GM12891 (cell line): ENCODE measurements around the gene SOBP.

Source experiments
- DNase-seq: peaks from one replicate; pipeline ENCODE4 v3.0.0; 2011; ENCODE audit warnings: low spot score; ENCODE audit not compliant: insufficient read length
- FAIRE-seq: peaks from 2 replicates; lab custom pipeline; 2011; peaks lifted over from hg19 to GRCh38; lab: Jason Lieb, UNC
- PAX5 ChIP-seq: IDR thresholded peaks from 2 replicates; pipeline ENCODE4 v1.6.1; 2011; ENCODE audit warnings: low read length, moderate library complexity, mild to moderate bottlenecking; ENCODE audit not compliant: insufficient read depth, severe bottlenecking
- POLR2A ChIP-seq: IDR thresholded peaks from 2 replicates; pipeline ENCODE4 v1.6.1; 2011; ENCODE audit warnings: low read depth, low read length, control low read depth
- POLR2AphosphoS5 ChIP-seq: IDR thresholded peaks from 2 replicates; pipeline ENCODE4 v1.6.1; 2011; ENCODE audit warnings: low read depth, low read length, control low read depth
- POU2F2 ChIP-seq: IDR thresholded peaks from 2 replicates; pipeline ENCODE4 v1.6.1; 2011; ENCODE audit warnings: low read depth, mild to moderate bottlenecking, control low read depth, low read length, moderate library complexity
- SPI1 ChIP-seq: IDR thresholded peaks from 2 replicates; pipeline ENCODE4 v1.6.1; 2011; ENCODE audit warnings: low read depth, low read length, control low read depth
- TAF1 ChIP-seq: IDR thresholded peaks from 2 replicates; pipeline ENCODE4 v1.6.1; 2011; ENCODE audit warnings: low read depth, low read length, control low read depth

The SOBP gene

DNA sequence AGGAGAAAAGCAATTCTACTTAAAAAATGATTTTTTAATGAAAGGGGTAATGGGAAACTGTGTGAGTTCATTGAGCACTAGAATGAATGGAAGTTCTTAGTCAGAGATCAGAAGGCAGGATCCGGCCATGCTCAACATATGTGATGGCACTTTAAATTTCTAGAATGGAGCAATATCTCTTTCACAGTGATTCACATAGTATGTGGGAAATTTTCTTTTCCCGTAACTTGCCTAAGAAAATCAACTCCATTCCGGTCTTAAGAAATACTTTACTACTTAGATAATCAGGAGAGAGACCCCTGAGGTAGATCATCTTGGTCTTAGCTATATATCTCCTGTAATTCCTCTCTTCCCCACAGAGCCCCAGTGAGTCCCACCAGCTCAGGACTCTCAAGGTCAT lies 202.4 kb downstream of the SOBP start:
- DNase-seq, result no peak
- FAIRE-seq, result no peak
- no peak for TF ChIP-seq POLR2AphosphoS5
- no peak for TF ChIP-seq TAF1
- no peak for TF ChIP-seq POLR2A
- no peak for TF ChIP-seq PAX5
- no peak for TF ChIP-seq POU2F2
- no peak for TF ChIP-seq SPI1

- no peak for FAIRE-seq
- no peak for DNase-seq
- TF ChIP-seq SPI1 (no peak), POU2F2 (no peak), PAX5 (no peak), POLR2AphosphoS5 (no peak), POLR2A (no peak), TAF1 (no peak)
These were observed 205.3 kb downstream of the SOBP start for GRCh38 chr6:107695061-107695720.

- no peak for TF ChIP-seq POLR2A
- TF ChIP-seq TAF1, result no peak
- no peak for TF ChIP-seq PAX5
- TF ChIP-seq POU2F2, result no peak
- no peak for TF ChIP-seq SPI1
- TF ChIP-seq POLR2AphosphoS5, result no peak
These were observed 207.8 kb downstream of the SOBP start for GRCh38 chr6:107697682-107698081.

GRCh38 chr6:107698146-107698545 lies 208.2 kb downstream of the SOBP start:
- DNase-seq, result no peak
- peak; percentile 31 for FAIRE-seq
- TF ChIP-seq POU2F2 (no peak), PAX5 (no peak), POLR2A (no peak), SPI1 (no peak), TAF1 (no peak), POLR2AphosphoS5 (no peak)

More at GRCh38 chr6:107697682-107698081, 207.8 kb downstream of the SOBP start:
- FAIRE-seq (no peak), DNase-seq (no peak)

DNA sequence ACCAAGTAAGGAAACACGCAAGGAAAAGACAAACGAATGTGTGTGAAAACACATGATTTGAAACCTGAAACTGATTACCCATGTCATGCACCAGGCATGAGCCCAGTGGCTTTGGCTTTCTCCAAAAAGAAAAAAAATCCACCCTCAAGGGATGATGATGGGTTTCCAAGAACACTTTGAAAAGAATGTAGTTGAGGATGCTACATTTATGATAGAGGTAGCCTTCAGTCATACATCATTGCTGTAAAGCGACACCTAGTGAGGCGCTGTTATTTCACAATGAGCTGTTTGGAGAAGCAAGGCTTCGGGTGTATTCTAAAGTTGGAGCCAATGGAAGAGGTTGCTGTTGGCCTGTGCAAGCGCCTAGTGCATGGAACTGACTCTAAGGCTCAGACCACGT lies 209.3 kb downstream of the SOBP start:
- no peak for TF ChIP-seq SPI1
- TF ChIP-seq POLR2AphosphoS5, result no peak
- TF ChIP-seq TAF1, result no peak
- TF ChIP-seq POLR2A, result no peak
- no peak for TF ChIP-seq POU2F2
- TF ChIP-seq PAX5, result no peak
- FAIRE-seq (no peak), DNase-seq (no peak)

GRCh38 chr6:107699697-107700325 lies 209.9 kb downstream of the SOBP start:
- FAIRE-seq (no peak), DNase-seq (no peak)
- TF ChIP-seq SPI1, result no peak

DNA sequence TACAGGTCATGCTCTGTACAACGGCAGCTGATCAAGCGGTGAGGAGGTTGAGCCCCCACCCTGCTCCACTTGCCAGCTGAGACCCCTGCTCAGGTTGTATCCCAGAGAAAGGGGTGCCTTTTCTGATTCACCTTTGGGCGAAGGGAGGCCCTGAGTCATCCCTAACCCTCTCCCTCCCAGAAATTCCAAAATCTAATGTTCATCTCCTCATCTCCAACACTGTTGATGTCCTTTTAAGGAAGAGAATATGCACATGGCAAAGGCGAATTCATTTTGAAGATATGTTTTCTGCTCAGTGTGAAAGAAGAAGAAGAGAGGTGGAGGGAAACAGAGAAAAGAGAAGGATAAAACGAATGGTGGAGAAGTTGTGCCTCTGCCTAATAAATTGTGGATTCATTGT lies 213.7 kb downstream of the SOBP start:
- no peak for FAIRE-seq
- TF ChIP-seq SPI1 (no peak), POU2F2 (no peak), TAF1 (no peak), PAX5 (no peak), POLR2A (no peak), POLR2AphosphoS5 (no peak)
- no peak for DNase-seq

GRCh38 chr6:107704347-107705013 lies 214.6 kb downstream of the SOBP start:
- DNase-seq (no peak), FAIRE-seq (peak; percentile 76)
- TF ChIP-seq TAF1 (no peak), POLR2AphosphoS5 (no peak), PAX5 (no peak), POLR2A (no peak), POU2F2 (no peak), SPI1 (no peak)

DNA sequence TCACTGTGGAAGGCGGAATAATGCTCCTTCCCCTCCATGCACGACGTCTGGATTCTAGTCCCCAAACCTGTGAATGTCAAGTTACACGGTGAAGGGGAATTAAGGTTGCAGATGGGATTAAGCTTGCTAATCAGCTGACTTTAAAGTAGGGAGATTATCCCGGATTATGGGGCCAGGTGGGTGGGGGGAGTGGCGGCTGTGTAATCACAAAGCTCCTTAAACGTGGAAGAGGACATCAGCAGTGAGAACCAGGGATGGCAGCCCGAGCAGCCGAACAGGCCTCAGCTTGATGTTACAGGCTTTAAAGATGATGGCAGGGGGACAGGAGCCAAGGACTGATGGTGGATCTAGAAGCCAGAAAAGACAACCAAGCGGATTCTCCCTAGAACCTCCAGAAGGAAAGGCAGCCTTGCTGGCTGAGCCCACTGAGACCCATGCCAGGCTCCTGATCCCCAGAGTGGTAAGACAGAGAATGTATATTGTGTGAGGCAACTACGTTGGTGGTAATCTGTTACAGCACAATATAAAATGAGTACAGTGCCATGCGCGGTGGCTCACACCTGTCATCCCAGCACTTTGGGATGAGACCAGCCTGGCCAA lies 216.7 kb downstream of the SOBP start:
- no peak for DNase-seq
- FAIRE-seq, result no peak
- no peak for TF ChIP-seq POLR2A
- TF ChIP-seq POLR2AphosphoS5, result no peak
- TF ChIP-seq SPI1, result no peak
- TF ChIP-seq POU2F2, result no peak
- TF ChIP-seq PAX5, result no peak
- TF ChIP-seq TAF1, result no peak

DNA sequence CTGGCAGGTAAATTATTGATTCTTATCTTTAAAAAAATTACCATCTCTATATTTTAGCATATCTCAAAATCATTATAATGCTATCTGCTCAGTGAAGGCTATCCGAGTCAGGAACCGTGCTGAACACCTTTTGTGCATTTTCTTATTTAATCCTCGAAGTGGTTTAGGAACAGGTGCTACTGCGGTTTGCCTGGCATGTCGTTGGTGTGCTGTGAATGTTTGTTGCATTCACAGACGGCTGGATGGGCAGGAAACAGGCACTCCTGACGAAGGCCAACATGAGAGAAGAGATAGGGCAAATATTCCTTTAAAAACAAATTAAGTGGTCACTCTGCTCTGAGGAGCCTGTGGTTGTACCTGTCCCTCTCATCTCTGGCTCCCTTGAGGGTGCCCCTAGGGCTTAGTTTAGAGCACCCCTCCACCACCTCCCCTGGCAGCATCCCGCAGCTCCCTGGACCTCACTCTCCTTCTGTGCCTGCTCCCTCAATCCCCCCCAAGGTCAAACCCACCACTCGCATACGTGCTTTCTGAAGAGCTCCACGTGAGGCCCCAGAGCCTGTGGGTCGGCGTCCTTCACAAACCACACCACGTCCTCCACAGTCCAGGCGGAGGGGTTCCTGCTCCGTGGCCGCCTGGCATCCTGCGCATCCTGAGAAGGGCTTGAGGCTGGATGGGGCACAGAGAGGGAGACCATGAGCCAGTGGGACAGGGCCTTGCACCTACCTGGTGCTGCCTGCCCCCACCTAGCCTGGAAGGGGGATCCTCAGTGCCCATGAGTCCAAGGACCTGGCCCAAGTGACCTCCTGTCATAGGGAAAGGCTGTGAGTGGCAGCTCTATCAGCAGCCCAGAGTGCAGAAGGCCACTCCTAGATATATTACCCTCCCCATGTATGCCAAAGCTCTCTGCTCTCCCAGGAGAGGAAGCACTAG lies 217.7 kb downstream of the SOBP start:
- FAIRE-seq (no peak), DNase-seq (no peak)
- TF ChIP-seq SPI1 (no peak), POU2F2 (no peak), PAX5 (no peak), POLR2A (no peak)
